ENCODE data around the gene IL4R. TPM values are rescaled to one million over a fixed set of nuclear protein-coding genes. Genes with fewer than 3 reads are reported as not detected.

IL4R gene
- total RNA-seq, 1 donor from 2014 or later, result 36.8 TPM

- H3K4me3 ChIP-seq (ENCODE audit: low read depth, low read length), result no peak overlapping the region
- no peak for TF ChIP-seq CTCF (conservative IDR thresholded peaks at IDR 0.05; ENCODE audit: low read depth, low read length)
- DNase-seq (ENCODE audit: low read depth), result no peak
Measured at GRCh38 chr16:27341549-27341948, 27.8 kb downstream of the IL4R start.

- TF ChIP-seq CTCF (conservative IDR thresholded peaks at IDR 0.05; ENCODE audit: low read depth, low read length), result no peak
Measured at GRCh38 chr16:27341971-27342370, 28.2 kb downstream of the IL4R start.

GRCh38 chr16:27344721-27345120 lies 30.9 kb downstream of the IL4R start:
- no peak for TF ChIP-seq CTCF (conservative IDR thresholded peaks at IDR 0.05; ENCODE audit: low read depth, low read length)
- H3K4me3 ChIP-seq (ENCODE audit: low read depth, low read length), result no peak overlapping the region
- no peak for DNase-seq (ENCODE audit: low read depth)

More at GRCh38 chr16:27341971-27342370, 28.2 kb downstream of the IL4R start:
- no peak for DNase-seq (ENCODE audit: low read depth)
- H3K4me3 ChIP-seq (ENCODE audit: low read depth, low read length), result no peak overlapping the region

- no peak for TF ChIP-seq CTCF (conservative IDR thresholded peaks at IDR 0.05; ENCODE audit: low read depth, low read length)
- no peak for DNase-seq (ENCODE audit: low read depth)
- H3K4me3 ChIP-seq (ENCODE audit: low read depth, low read length), result no peak overlapping the region
Measured at GRCh38 chr16:27345201-27345600, 31.4 kb downstream of the IL4R start.

GRCh38 chr16:27346819-27347218 lies 33.0 kb downstream of the IL4R start:
- DNase-seq (ENCODE audit: low read depth), result no peak
- no peak for TF ChIP-seq CTCF (conservative IDR thresholded peaks at IDR 0.05; ENCODE audit: low read depth, low read length)
- no peak overlapping the region for H3K4me3 ChIP-seq (ENCODE audit: low read depth, low read length)

GRCh38 chr16:27347930-27348685 lies 34.3 kb downstream of the IL4R start:
- no peak for DNase-seq (ENCODE audit: low read depth)
- TF ChIP-seq CTCF (conservative IDR thresholded peaks at IDR 0.05; ENCODE audit: low read depth, low read length), result no peak
- no peak overlapping the region for H3K4me3 ChIP-seq (ENCODE audit: low read depth, low read length)

- H3K4me3 ChIP-seq (ENCODE audit: low read depth, low read length), result no peak overlapping the region
- no peak for DNase-seq (ENCODE audit: low read depth)
- TF ChIP-seq CTCF (conservative IDR thresholded peaks at IDR 0.05; ENCODE audit: low read depth, low read length), result no peak
Measured at GRCh38 chr16:27349276-27349675, 35.5 kb downstream of the IL4R start.

Measured in epithelial cell of proximal tubule (primary cell).